Dendritic cell treated with granulocyte-macrophage colony-stimulating factor and Interleukin-4, amounts not matched to agents 40 ng/mL and 50 ng/mL, for 4 days (primary cell): ENCODE results near the gene KCTD3.

ENCODE experiments used
- H3K27ac Mint-ChIP-seq: one replicate; pipeline ENCODE4 v1.8.0; 2022; ENCODE audit warnings: mild to moderate bottlenecking, mixed read lengths
- H3K27me3 Mint-ChIP-seq: one replicate; pipeline ENCODE4 v1.8.0; 2022; ENCODE audit warnings: mild to moderate bottlenecking, mixed read lengths
- H3K36me3 Mint-ChIP-seq: one replicate; pipeline ENCODE4 v1.8.0; 2022; ENCODE audit warnings: low read depth, mixed read lengths
- H3K4me1 Mint-ChIP-seq: one replicate; pipeline ENCODE4 v1.8.0; 2022; ENCODE audit warnings: low read depth, mixed read lengths
- H3K4me3 Mint-ChIP-seq: one replicate; pipeline ENCODE4 v1.8.0; 2022; ENCODE audit warnings: mild to moderate bottlenecking, moderate library complexity, mixed read lengths
- H3K9me3 Mint-ChIP-seq: one replicate; pipeline ENCODE4 v1.8.0; 2022; ENCODE audit warnings: mixed read lengths
- intact Hi-C: fragments of 100-400 bp; cut with micrococcal nuclease; formaldehyde crosslinking; loops from one replicate; pipeline ENCODE4 v1.15.0; 2022

The KCTD3 gene

GRCh38 chr1:215605011-215605621 lies 38.0 kb downstream of the KCTD3 start:
- Mint-ChIP-seq H3K9me3 (no peaks in the 10 kb centered on the region), H3K4me1 (peaks cover 4% of the 10 kb centered on the region), H3K27me3 (no peaks in the 10 kb centered on the region), H3K36me3 (peaks cover 46% of the 10 kb centered on the region), H3K4me3 (no peak overlapping the region), H3K27ac (no peak overlapping the region)
- intact Hi-C loops = loop anchor here (10.0 kb wide), 1 partner anchor 970 kb away; no protein-coding TSS in a partner anchor

- peaks cover 47% of the 10 kb centered on the region for H3K36me3 Mint-ChIP-seq
- H3K4me3 Mint-ChIP-seq = no peak overlapping the region
- no peaks in the 10 kb centered on the region for H3K27me3 Mint-ChIP-seq
- no peak overlapping the region for H3K27ac Mint-ChIP-seq
- no peaks in the 10 kb centered on the region for H3K9me3 Mint-ChIP-seq
- intact Hi-C loops = loop anchor here (10.0 kb wide), 1 partner anchor 971 kb away; no protein-coding TSS in a partner anchor
- no peaks in the 10 kb centered on the region for H3K4me1 Mint-ChIP-seq
Measured at GRCh38 chr1:215606036-215606435, 38.9 kb downstream of the KCTD3 start.

- Mint-ChIP-seq H3K27me3 (no peaks in the 10 kb centered on the region), H3K9me3 (no peaks in the 10 kb centered on the region)
- intact Hi-C loops = loop anchor here (10.0 kb wide), 1 partner anchor 972 kb away; no protein-coding TSS in a partner anchor
Measured at GRCh38 chr1:215606564-215607168, 39.6 kb downstream of the KCTD3 start.

GRCh38 chr1:215607412-215607811 lies 40.3 kb downstream of the KCTD3 start:
- H3K27ac Mint-ChIP-seq = no peak overlapping the region
- no peaks in the 10 kb centered on the region for H3K4me1 Mint-ChIP-seq
- no peaks in the 10 kb centered on the region for H3K27me3 Mint-ChIP-seq
- peaks cover 50% of the 10 kb centered on the region for H3K36me3 Mint-ChIP-seq
- no peaks in the 10 kb centered on the region for H3K9me3 Mint-ChIP-seq
- intact Hi-C loops = loop anchor here (10.0 kb wide), 1 partner anchor 973 kb away; no protein-coding TSS in a partner anchor
- no peak overlapping the region for H3K4me3 Mint-ChIP-seq

More at GRCh38 chr1:215606564-215607168, 39.6 kb downstream of the KCTD3 start:
- H3K4me3 Mint-ChIP-seq = no peak overlapping the region
- no peak overlapping the region for H3K27ac Mint-ChIP-seq
- H3K4me1 Mint-ChIP-seq = no peaks in the 10 kb centered on the region
- peaks cover 42% of the 10 kb centered on the region for H3K36me3 Mint-ChIP-seq

- Mint-ChIP-seq H3K27me3 (no peaks in the 10 kb centered on the region), H3K27ac (no peak overlapping the region), H3K4me1 (no peaks in the 10 kb centered on the region), H3K36me3 (peaks cover 55% of the 10 kb centered on the region), H3K4me3 (no peak overlapping the region), H3K9me3 (no peaks in the 10 kb centered on the region)
- intact Hi-C loops = loop anchor here (10.0 kb wide), 1 partner anchor 974 kb away; no protein-coding TSS in a partner anchor
Measured at GRCh38 chr1:215608646-215609045, 41.5 kb downstream of the KCTD3 start.

GRCh38 chr1:215612391-215612790 lies 45.3 kb downstream of the KCTD3 start:
- no peaks in the 10 kb centered on the region for H3K4me1 Mint-ChIP-seq
- no peak overlapping the region for H3K27ac Mint-ChIP-seq
- H3K36me3 Mint-ChIP-seq = peaks cover 63% of the 10 kb centered on the region
- H3K4me3 Mint-ChIP-seq = no peak overlapping the region
- H3K9me3 Mint-ChIP-seq = no peaks in the 10 kb centered on the region
- intact Hi-C loops = no loop called here
- H3K27me3 Mint-ChIP-seq = no peaks in the 10 kb centered on the region

GRCh38 chr1:215617979-215618378 lies 50.9 kb downstream of the KCTD3 start:
- intact Hi-C loops = no loop called here
- Mint-ChIP-seq H3K36me3 (peaks cover 65% of the 10 kb centered on the region), H3K9me3 (no peaks in the 10 kb centered on the region), H3K27me3 (no peaks in the 10 kb centered on the region), H3K4me1 (no peaks in the 10 kb centered on the region), H3K4me3 (no peak overlapping the region), H3K27ac (no peak overlapping the region)

GRCh38 chr1:215623162-215623561 lies 56.1 kb downstream of the KCTD3 start:
- no peaks in the 10 kb centered on the region for H3K27me3 Mint-ChIP-seq
- no peaks in the 10 kb centered on the region for H3K9me3 Mint-ChIP-seq
- no peaks in the 10 kb centered on the region for H3K4me1 Mint-ChIP-seq
- H3K27ac Mint-ChIP-seq = no peak overlapping the region
- no peak overlapping the region for H3K4me3 Mint-ChIP-seq
- peaks cover 29% of the 10 kb centered on the region for H3K36me3 Mint-ChIP-seq
- intact Hi-C loops = no loop called here

- Mint-ChIP-seq H3K9me3 (no peaks in the 10 kb centered on the region), H3K27ac (no peak overlapping the region), H3K4me3 (no peak overlapping the region), H3K4me1 (no peaks in the 10 kb centered on the region), H3K36me3 (peaks cover 4% of the 10 kb centered on the region), H3K27me3 (no peaks in the 10 kb centered on the region)
- intact Hi-C loops = no loop called here
Measured at GRCh38 chr1:215625949-215626348, 58.8 kb downstream of the KCTD3 start.

GRCh38 chr1:215631040-215631439 lies 63.9 kb downstream of the KCTD3 start:
- Mint-ChIP-seq H3K9me3 (no peaks in the 10 kb centered on the region), H3K27me3 (no peaks in the 10 kb centered on the region), H3K36me3 (no peaks in the 10 kb centered on the region), H3K27ac (no peak overlapping the region), H3K4me1 (no peaks in the 10 kb centered on the region), H3K4me3 (no peak overlapping the region)
- intact Hi-C loops = no loop called here

GRCh38 chr1:215631489-215631888 lies 64.4 kb downstream of the KCTD3 start:
- Mint-ChIP-seq H3K36me3 (no peaks in the 10 kb centered on the region), H3K4me1 (no peaks in the 10 kb centered on the region), H3K4me3 (no peak overlapping the region), H3K9me3 (no peaks in the 10 kb centered on the region), H3K27ac (no peak overlapping the region), H3K27me3 (no peaks in the 10 kb centered on the region)
- intact Hi-C loops = no loop called here

- Mint-ChIP-seq H3K36me3 (no peaks in the 10 kb centered on the region), H3K4me3 (no peak overlapping the region), H3K9me3 (no peaks in the 10 kb centered on the region), H3K4me1 (no peaks in the 10 kb centered on the region), H3K27ac (no peak overlapping the region), H3K27me3 (no peaks in the 10 kb centered on the region)
- intact Hi-C loops = no loop called here
Measured at GRCh38 chr1:215635827-215636226, 68.7 kb downstream of the KCTD3 start.

- H3K36me3 Mint-ChIP-seq = no peaks in the 10 kb centered on the region
- H3K4me1 Mint-ChIP-seq = no peaks in the 10 kb centered on the region
- H3K4me3 Mint-ChIP-seq = no peak overlapping the region
- intact Hi-C loops = no loop called here
- no peaks in the 10 kb centered on the region for H3K27me3 Mint-ChIP-seq
- H3K27ac Mint-ChIP-seq = no peak overlapping the region
- no peaks in the 10 kb centered on the region for H3K9me3 Mint-ChIP-seq
Measured at GRCh38 chr1:215636258-215636965, 69.3 kb downstream of the KCTD3 start.

- intact Hi-C loops = no loop called here
- Mint-ChIP-seq H3K27me3 (no peaks in the 10 kb centered on the region), H3K27ac (no peak overlapping the region), H3K4me3 (no peak overlapping the region), H3K4me1 (no peaks in the 10 kb centered on the region), H3K36me3 (no peaks in the 10 kb centered on the region), H3K9me3 (no peaks in the 10 kb centered on the region)
Measured at GRCh38 chr1:215637041-215637573, 70.0 kb downstream of the KCTD3 start.
